Stimulated activated CD4-positive, alpha-beta T cell treated with anti-CD3 and anti-CD28 coated beads, Interleukin-4, amount 100 ng/mL, for 1 hour (primary cell): ENCODE measurements around the gene ACIN1.
A peak's percentile ranks its signal among the peaks of the same experiment; 100 is the strongest.
"Not testable (repeated sequence)": the region's sequence is repeated elsewhere in the genome, so short reads cannot be mapped to it uniquely, and the experiment has no call there.

Experiments used
- DNase-seq: peaks from one replicate; pipeline ENCODE4 v3.0.0-alpha.2; 2020

The ACIN1 gene

DNA sequence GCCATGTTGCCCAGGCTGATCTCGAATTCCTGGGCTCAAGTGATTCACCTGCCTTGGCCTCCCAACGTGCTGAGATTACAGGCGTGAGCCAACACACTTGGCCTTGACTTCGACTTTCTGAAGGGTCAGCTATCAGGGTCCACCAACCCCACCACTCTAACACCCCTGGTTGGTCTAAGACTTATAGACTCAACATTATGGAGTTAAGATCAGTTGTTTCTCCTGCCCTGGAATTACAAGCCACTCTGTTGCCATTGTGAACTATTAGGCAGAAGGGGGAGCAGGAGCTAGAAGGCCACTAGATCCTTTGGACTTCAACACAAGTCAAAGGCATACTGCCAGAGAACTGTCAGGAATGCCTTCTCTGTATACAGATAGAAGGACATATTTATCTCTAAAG is 54.8 kb downstream of the ACIN1 start:
- DNase-seq = no peak

DNA sequence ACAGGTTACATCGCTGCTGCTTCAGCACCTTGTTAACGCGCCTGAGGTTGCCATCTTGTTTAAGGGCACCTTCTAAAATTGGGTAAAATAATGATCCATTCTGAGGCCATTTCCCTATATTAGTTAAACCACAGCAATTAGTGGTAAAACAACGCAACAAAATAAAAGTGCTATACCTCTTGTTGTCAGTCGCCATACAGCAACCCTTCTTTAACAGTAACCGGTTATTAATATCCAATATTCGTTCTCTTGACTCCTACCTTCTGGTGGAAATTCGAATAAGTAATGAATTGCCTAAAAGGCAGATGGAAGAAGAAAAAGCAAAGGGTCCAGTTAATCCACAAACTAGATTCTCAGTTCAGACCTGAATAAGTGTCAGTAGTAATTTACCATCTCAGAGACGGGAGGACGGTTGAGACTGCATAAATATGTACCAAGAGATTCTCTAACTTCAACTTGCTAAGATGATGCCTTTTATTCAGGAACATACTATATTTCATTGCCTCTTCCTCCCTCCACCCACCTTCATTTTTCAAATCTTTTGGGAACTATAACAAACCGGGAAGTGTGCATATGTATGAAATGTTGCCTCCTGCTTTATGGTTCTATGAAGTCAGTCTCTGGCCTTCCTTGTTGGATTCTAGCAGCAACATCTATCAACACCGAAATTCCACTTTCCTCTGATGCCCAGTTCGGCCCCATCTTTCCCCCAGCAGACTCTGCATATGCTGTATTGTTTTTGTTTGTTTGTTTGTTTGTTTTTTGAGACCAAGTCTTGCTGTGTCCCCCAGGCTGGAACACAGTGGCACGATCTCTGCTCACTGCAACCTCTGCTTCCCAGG is 59.4 kb downstream of the ACIN1 start:
- DNase-seq = no peak

GRCh38 chr14:23034498-23035302 is 60.2 kb downstream of the ACIN1 start, which contains the start of gene PSMB5:
TSS of gene PSMB5 (minus strand) at chr14:23034900. CDS start at chr14:23034881, 19 bp downstream.
- peak; percentile 83 for DNase-seq

- DNase-seq = no peak
Observed at GRCh38 chr14:23033801-23034497, 61.0 kb downstream of the ACIN1 start.

DNA sequence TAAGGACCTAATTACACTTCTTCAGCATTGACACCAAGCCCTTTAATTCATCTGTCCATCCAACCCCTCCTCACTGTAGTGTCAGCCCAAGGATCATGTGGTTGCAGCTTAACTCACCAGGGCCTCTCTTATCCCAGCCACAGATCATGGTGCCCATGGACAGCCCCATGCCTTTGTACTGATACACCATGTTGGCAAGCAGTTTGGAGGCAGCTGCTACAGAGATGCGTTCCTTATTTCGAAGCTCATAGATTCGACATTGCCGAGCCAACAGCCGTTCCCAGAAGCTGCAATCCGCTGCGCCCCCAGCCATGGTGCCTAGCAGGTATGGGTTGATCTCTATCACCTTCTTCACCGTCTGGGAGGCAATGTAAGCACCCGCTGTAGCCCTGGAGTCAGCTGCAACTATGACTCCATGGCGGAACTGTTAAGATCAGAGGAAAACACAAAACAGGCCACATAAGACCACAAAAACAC is 61.6 kb downstream of the ACIN1 start:
- DNase-seq = no peak

DNA sequence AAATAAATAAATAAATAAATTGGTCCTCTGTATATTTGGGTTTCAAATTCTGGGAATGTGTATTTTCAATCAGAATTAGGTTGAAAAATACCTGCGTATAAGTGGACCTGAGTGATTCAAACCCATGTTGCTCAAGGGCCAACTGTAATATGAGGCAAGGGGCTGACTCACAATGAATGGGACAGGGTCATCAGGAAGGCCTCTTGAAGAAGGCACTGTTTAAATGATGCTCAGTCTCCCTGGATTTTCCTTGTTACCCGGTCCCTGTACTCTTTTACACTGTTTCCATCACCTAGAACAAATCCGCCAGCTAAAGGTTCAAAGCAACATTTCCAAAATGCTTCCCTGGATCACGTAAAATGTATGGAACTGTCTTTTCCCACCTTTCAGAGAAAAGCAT is 64.0 kb downstream of the ACIN1 start:
- no peak for DNase-seq

- no peak for DNase-seq
Observed at GRCh38 chr14:23028799-23029198, 66.1 kb downstream of the ACIN1 start.

GRCh38 chr14:23025151-23025814 is 69.7 kb downstream of the ACIN1 start:
- DNase-seq = no peak

DNA sequence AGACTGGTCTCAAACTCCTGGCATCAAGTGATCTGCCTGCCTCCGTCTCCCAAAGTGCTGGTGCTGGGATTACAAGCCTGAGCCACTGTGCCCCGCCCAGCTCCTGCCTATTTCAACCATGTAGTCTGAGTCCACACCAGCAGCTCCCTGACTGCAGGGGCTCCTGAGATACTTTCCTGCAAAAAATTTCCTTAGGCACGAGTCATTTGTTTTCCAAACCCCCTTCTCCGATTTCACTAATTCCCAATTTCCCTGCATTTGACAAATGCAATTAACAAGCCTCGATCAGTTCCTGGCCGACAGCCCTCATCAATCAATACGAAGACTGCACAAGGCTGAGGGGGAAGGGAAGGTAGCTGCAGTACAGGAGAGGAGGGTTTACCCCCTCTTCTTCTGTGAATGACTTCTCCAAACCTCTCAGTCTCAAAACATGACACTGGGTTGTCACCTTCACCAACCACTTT is 70.3 kb downstream of the ACIN1 start:
- no peak for DNase-seq

GRCh38 chr14:23023795-23024152 is 71.2 kb downstream of the ACIN1 start:
- DNase-seq = no peak

- DNase-seq = no peak
Observed at GRCh38 chr14:23023022-23023794, 71.7 kb downstream of the ACIN1 start.

GRCh38 chr14:23021889-23022442 is 73.0 kb downstream of the ACIN1 start:
- no peak for DNase-seq

GRCh38 chr14:23021434-23021833 is 73.5 kb downstream of the ACIN1 start:
- no peak for DNase-seq

GRCh38 chr14:23020143-23021128 is 74.5 kb downstream of the ACIN1 start:
- no peak for DNase-seq

DNA sequence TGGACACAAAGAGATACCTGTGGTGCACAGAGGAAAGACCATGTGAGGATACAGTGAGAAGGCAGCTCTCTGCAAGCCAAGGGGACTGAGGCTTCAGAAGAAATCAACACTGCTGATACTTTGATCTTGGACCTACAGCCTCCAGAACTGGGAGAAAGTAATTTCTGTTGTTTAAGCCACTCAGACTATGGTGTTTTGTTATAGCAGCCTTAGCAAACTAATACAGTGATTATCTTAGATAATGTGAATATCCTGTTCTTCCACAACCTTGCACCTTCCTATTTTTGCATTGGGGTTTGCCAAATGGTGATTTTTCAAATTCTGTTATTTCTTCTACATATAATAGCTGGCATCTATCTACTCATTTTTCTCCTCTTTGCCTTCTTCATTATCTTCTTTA is 76.8 kb downstream of the ACIN1 start:
- no peak for DNase-seq

DNA sequence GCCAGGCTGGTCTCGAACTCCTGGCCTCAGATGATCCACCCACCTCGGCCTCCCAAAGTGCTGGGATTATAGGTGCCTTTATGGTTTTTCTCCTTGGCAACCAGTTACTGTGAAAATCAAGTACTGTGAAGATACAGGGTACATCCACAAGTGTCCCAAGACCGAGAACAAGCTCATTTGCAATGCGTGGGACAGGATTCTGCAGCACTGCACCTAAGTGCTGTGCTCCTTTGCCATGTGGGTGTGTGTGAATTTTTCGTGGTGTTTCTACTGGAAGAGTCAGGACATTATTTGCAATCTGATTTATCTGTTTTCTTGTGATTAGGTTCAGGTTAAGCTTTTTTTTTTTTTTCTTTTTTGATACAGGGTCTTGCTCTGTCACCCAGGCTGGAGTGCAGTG is 77.8 kb downstream of the ACIN1 start:
- DNase-seq = no peak

DNA sequence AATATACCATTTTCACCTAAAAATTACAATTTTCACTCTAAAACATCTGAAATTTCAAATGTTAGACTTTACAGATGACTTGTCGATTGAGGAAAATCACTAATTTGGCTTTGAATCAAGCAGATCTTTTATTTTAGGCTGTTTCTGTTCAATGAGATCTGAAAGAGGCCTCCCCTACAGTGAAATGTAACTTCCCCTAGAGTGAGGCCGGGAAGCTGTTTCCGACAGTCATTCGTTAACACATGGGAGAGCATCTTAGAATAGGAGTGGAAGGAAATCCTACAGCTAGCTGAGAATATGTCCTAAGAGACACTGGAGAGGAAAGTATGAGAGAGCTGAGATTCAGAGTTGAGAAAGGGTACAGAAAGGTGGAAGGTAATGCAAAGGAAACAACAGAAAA is 79.3 kb downstream of the ACIN1 start:
- DNase-seq = no peak

GRCh38 chr14:23013749-23014054 is 81.2 kb downstream of the ACIN1 start:
- not testable (repeated sequence) for DNase-seq

GRCh38 chr14:23013054-23013748 is 81.7 kb downstream of the ACIN1 start:
- no peak for DNase-seq
